HG02981 (cell line): ENCODE data around the gene PARD3.
A peak's percentile ranks its signal among the peaks of the same experiment; 100 is the strongest.

Source experiments
- ATAC-seq: cut with Tn5 transposase; IDR thresholded peaks from one replicate; pipeline ENCODE4 v1.9.1; 2021; ENCODE audit warnings: mild to moderate bottlenecking, moderate library complexity; ENCODE audit not compliant: unreplicated experiment

Gene PARD3

DNA sequence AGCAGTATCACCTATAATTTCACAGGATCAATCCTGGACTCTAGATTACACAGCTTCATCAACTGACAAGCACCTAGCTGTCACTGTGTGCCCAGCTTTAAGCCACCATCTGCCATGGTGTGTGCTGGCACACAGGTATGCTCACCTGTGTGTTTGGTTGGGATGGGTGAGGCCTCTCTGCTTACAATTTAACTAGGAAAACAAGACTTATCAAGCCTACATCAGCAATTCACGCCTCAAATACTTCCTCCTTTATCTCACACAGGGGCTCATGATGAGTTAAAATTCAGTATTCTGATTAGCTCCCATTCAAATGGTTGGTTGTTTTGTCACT is 608.2 kb downstream of the PARD3 start:
- no peak for ATAC-seq

DNA sequence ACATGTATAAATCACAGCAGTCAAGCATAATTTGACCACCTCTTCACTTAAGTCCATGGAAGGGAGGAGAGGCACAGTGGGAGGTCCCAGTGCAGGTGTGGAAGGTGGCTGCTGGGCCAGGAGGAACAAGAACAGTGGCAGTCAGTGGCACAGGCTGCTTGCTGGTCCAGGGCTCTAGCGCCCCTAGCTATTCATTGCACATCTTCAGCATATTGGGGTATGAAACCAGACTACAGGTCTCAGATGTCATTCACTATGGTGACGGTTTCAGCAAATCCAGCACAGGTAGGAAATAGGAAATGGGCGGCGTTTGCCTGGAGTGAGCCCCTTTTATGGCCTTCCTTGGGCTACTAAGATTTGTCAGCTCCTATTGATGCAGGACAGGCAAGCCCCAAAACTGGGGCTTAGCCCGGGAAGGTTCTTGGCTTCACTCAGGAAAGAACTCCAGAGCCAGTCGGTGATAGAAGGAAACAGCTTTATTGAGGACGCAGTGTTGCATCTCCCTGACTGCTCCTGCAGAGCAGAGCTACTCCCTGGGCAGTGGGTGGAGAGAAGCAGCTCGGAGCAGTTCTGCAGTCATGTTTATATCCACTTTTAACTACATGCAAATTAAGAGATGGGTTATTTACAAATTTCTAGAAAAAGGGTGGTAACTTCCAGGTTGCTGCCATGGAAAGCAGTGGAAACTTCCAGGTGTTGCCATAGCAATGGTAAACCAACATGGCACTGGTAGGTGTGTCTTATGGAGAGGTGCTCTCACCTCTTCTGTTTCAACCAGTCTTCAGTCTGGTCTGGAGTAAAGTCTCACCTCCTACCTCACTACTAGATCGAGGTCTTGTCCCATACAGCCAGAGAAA is 608.8 kb downstream of the PARD3 start:
- peak; percentile 65 for ATAC-seq

DNA sequence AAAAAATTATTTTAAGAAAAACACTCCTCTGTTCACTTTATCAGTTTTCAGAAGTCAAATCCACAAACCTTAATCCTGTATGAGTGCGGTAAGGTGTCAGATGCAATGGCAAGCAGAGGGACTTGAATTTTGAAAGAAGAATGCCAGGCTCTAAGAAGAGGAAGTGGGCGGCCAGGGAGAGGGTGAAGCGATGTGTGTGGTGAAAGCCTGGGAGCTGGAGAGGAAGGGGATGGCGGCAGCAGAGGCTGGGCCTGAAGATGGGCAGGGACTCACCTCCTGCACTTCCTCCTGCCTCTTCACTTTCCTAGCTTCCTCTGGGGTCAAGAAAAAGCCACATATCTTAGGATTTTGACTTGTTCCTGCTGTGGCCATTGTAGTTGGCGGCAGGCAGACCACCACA is 609.6 kb downstream of the PARD3 start:
- ATAC-seq: peak; percentile 33

DNA sequence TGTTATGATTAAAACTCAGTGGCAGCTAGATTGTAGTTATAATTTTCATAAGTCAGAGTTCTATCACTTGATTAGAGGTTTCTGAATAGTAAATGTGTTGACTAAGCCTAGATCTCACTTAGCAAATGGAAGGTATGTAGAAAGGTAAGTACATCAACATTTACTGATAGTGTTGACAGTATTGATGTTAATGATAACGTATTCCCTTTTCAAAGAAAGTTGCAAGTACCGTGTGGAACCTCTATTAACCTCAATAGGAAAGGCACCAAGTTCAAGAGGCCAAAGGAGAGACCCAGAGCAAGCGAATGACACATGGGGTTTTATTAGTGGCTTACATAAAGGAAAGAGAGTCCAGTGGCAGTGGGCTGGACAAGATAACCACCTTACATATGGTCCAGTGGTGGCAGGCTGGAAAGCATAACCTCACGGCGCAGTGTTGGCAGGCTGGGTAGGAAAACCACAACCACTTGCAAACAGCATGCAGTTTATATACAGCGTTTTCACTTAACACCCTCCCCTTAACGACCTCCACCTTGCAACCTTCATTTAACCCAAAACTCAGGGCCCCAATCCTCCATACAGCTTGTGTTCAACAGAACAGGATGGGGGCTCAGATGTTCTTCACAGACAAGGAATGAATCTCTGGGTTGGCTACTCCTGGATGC is 611.0 kb downstream of the PARD3 start:
- no peak for ATAC-seq

DNA sequence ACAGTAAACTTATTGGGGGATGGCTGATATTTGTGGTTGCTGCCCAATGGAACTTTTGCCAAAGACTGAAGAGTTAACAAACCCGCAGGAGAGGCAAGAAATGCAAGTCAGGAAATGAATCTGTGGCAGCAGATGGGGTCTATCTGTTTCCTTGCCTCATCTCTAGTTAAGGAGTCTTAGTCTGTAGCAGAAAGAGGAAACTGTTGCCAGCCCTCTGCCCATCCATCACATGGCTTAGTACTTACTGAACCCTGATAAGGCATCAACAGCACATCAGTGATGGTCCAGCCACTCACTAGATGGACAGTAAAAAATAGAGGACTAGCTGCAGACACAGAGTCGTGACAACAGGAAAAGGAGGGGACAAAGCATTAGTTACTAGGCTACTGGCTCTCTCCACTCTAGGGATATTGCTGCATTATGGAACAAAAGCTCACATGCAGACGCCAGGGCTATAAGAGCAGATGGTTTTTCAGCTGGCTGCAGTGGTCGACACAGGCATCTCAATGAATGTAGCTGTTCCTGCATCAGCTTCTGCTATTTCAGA is 614.7 kb downstream of the PARD3 start:
- no peak for ATAC-seq

DNA sequence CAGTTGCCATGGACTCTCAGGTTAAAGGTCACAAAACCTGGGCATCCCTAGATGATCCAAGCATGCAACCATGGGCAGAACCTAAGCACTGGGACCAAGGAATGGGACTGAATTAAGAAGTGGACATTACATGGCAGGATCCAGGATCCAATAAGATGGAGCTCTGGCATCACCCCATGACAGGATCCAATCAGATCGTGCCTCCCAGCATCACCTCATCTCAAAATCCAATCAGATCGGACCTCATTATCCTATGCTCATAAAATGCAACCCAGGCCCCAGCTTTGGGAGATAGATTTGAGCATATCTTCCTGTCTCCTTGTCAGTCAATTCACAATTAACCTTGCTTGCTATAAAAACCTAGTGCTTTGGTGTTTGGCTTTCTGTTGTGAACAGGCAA is 616.1 kb downstream of the PARD3 start:
- no peak for ATAC-seq

DNA sequence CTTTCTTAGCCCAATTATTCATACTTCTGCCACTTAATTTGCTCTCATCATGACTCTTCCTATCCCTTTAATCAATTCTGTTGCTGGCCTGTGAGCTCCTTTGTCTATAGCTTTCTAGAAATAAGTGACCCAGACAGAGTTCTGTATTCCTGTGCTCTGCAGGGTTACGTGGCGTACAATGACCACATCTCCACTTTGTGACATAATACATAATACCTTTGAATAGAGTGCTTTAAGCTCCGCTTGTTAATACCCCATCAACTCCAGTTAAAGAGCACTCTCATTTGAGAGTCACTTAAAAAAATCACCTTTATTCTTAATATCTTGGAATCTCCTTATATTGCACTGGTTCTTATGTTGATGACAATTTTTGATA is 619.0 kb downstream of the PARD3 start:
- ATAC-seq: no peak

DNA sequence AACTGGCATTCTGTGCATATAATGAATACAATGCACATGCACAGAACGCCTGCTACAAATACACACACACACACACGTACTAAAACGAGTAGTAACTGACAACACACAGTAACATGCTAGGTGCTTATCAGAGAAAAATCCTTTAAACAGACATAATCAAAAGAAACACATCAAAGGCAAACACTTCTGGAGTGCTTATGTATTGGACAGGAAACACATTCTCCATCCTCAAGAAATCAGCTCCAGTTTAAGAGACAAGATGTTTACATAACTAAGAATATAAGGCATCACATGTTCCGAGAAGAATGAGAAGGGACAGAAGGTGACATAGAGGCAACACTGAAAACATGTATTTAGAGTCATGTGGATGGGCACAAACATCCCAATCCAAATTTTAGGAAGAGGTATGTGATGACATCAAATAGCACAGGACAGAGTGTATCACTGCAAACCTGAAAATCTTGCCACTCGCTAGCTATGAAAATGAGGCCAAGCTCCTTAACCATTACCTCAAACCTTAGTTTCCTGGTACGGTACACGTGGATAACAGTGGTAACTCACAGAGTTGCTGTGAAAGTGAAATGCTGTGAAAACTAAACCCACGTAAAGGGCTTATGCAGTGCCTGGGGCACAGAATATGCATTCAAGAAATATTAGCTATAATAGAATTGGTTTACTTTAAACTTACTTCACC is 619.6 kb downstream of the PARD3 start:
- ATAC-seq: no peak

DNA sequence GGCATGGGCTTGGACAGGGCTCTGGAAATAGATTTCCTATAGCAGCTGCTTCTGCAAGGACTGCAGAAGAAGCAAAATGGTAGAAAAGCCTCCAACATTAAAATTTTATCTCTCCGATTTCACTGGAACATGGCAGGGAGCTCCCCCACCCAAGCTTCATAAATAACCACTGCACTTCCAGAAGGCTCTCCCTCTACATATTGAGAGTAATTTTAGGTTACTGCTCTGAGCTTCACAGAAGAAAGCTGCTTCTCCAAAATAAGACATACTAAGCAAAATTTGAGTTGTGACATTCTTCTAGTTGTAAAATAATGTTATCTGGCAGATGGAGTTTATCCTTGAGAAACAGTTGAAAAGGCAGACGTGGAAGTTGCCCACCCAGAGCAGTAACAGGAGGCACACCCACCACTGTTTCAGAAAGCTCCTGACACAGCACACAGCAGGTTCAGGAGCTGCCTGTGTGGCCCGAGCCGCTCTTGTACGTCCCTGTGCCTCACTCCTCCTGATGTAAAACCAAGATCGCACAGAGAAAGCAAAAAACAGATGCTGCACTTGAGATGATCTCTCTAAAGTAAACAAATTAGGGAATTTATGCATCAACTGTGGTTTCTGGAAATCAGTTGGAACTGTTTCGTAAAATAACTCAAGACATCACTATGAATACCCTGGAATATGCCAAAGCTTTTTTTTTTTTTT is 621.0 kb downstream of the PARD3 start:
- no peak for ATAC-seq

DNA sequence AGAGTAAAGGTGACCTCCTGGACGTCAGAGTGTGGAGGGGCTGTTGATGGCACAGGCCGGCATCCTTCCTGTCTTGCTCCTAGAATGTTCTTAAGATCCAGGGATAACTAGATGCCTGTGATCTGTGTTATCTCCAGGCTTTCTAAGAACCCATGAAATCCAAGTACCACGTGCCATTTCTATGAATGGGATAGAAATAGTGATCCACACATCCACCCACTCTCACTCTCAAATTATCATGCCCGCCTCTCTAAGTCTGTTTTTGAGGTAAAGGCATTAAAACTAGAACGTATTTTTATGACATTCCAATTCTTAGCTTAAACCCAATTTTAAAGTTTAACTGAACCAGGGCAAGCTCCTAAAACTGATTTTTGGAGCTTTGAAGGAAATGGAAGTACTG is 622.5 kb downstream of the PARD3 start:
- no peak for ATAC-seq

DNA sequence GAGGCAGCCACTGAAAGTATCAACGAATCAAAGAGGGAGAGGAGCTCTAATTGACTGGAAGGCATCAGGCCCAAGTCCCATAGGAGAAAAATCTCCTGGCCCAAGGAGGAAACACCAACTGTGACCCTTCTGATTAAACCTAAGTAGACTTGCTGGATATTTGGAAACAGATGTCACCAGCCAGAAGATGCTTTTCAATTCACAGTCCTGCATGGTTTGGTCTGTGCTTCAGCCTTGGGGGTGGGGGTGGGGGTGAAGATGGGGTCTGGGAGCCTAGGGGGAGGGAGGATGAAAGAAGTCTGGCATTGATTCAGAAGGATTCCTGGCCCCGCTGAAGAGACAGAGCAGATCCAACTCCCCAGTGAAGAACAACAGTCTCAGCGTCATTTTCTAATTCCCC is 623.7 kb downstream of the PARD3 start:
- no peak for ATAC-seq

DNA sequence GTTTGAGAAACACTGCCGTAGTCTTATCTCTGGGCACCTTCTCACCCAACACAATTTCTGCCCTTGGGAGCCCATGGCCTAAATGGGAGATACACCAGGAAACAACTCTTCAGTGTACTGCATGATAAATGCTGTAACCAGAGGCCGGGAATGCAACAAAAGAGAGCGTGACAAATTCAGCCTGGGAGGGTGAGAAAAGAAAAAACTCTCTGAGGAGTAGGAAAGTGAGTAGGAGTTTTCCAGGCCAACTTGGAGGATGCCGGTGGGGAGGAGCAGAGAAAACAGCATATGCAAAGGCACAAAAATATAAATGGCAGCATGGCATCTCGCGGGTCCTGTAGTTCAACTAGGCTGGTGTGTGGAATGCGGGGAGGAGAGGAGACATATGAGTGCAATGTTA is 624.5 kb downstream of the PARD3 start:
- ATAC-seq: no peak

DNA sequence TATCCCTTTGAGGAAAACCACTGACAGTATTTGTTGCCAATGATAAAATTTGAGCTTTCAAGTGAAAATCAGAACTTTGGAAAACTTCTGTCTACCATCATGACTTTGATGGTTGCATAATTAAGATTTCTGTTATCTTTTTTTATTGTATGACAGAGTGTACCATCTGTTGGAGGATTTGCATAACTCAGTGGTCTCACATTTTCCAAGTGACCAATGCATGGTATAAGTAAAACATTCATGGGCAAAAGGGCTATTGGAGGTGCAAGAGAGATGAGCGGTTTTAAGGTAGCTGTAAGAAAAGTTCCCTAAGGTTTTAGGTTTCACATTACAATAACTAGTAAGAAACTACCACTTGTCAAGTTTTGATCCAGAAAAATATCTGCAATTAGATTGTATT is 625.3 kb downstream of the PARD3 start:
- ATAC-seq: no peak

DNA sequence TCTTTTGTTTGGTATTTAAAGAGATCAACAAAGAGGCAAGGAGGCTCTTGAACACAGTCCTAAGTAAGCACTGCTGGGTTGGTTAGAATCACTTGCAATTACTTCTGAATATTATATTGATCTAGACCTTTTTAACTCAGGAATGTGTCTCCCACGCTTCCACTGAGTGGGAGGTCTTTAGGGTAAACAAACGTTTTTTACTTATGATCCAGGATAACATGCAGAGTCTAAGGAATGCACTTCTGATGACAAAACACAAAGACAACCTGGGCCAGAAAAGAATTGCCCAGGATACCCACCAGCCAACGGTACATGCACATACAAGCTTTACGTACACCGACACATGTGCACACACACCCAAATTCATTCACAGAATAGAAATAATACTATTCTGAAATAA is 626.9 kb downstream of the PARD3 start:
- no peak for ATAC-seq

DNA sequence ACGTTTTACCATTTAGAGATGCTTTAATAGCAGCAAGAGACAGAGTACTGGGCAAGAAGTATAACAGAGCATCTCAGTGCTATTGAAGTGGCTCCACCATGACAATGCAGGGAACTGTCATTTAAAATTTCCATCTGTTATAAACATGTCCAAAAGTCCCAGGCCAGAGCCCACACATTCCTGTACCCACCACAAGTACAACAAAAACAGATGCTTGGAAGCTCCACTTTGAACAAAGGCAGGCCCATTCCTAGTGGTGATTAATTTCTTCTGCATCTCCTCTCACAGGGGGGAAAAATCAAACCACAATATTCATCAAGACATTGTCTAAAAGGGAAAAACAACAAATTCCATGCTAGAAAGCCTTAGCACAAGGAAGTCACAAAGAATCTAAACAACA is 627.9 kb downstream of the PARD3 start:
- no peak for ATAC-seq

DNA sequence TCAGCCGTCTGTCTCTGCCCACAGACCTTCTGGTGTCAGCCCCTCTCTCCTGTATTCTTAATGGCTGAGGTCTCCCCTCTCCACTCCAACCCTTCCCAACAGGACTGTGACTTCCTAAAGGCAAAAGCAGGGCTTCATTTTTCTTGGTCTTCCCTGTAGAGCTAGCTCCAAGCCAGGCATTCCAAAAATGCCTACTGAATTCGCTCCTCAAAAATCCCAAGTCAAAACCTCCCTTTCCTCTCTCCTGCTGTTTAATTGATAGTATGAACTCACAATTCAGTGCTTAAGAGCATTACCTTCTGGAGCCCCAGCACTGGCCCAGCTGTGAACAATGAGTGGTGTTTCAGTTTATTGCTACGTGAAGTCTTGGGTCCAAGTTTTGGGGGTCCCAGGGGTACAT is 628.4 kb downstream of the PARD3 start:
- no peak for ATAC-seq

DNA sequence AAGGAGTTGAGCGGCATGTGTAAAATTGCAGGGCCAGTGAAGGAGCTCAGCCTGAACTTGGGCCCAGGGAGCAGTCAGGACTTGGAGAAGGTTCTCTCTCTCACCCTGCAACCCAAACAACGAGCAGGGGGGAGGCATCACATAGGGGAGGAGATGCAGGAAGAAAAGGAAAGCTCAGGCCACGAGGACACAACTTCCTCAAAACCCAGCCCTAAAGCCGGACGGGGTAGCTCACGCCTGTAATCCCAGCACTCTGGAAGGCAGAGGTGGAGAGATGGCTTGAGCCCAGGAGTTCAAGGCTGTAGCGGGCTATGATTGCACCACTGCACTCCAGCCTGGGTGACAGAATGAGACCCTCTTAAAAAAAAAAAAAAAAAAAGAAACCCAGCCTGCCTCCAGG is 629.1 kb downstream of the PARD3 start:
- no peak for ATAC-seq

DNA sequence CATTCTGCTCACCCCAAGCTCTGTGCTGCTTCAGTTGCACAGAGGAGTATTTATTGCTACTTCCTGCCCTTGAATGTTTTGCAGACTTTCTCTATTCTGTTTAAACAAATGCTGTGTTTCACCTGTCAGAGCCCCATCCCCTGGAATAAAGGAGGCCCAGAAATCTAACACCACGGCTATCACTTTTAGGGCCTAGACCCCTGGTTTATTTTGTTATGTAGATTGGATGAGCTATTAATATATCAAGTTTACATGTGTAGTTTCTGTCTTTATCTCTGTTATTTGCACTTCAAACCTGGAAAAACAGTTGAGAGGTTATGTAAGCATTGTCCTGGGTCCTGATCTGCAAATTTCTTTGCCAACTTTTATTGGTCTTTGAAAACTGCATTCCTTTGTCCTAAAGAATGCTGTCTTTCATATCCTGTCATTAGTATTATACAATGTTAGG is 630.1 kb downstream of the PARD3 start:
- ATAC-seq: no peak

DNA sequence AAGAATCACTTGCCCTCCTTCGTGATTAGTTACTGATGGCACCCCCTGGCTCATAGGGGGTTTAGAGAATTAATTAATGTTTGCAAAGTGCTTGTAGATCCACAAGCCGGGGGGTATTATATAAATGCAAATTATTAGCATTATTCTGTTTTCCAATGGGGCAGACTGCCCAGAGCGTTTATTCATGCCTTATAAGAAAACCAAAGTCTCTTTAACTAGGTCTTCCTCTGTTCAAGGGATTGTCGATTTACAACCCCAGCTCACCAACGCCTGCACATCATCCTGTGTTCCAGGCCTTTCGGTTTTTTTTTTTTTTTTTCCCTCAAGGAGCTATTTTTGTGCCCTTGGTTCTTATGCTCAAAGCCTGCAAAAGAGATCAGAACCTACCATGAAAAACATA is 630.7 kb downstream of the PARD3 start:
- no peak for ATAC-seq

DNA sequence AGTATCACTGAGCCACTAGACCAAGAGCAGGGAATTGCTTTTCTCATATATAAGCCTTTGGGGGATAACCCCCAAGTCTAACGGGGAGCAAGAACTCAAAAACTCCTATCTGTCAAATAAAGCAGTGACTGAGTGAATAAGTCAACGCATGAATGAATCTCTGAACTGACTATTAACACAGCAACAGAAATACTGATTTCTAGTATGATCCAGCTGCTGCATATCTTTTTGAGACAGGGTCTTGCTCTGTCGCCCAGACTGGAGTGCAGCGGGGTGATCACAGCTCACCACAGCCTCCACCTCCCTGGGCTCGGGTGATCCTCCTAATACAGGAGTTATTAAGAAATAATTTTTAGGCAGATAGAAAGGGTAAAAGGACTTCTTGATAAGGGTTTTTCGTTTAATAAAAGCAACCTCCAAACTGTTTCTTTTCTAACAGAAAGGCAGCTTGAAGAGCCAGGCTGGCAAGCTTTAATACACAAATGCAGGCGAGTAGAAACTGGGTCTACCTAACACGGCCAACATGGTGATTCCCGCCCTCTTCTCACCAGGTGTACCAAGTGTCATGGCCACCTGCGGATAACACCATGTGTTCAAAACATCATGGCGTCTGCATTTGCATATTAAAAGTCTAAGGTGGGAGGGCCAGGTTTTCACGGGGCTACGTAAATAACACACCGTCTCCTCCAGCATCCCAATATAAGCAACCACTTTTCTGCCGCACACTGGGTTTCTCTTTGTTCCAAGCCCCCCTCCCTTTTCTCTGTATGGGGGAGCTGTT is 631.9 kb downstream of the PARD3 start:
- no peak for ATAC-seq
